Stimulated activated naive B cell treated with anti-CD40 and anti-IgM and Interleukin-4, amounts not matched to agents 10 μg/mL and 1 μg/mL and 100 μg/mL, for 72 hours (primary cell): ENCODE measurements around the gene CD1C.
"Not testable (repeated sequence)": the region's sequence is repeated elsewhere in the genome, so short reads cannot be mapped to it uniquely, and the experiment has no call there.

ENCODE experiments used
- ATAC-seq, 2 donors: fragments of 150-1000 bp; cut with Tn5 transposase; replicated peaks; 2 replicates each; pipeline ENCODE4 v1.10.0; 2021; ENCODE audit warnings: moderate library complexity in 1 of 2
- DNase-seq: peaks from one replicate; pipeline ENCODE4 v3.0.0; 2021
- H3K27ac Mint-ChIP-seq: one replicate; pipeline ENCODE4 v1.8.0; 2022; ENCODE audit warnings: mild to moderate bottlenecking, mixed read lengths
- H3K27me3 Mint-ChIP-seq, 2 donors: one replicate each; pipeline ENCODE4 v1.8.0; 2022; ENCODE audit warnings: mixed read lengths in 2 of 2
- H3K36me3 Mint-ChIP-seq, 2 donors: one replicate each; pipeline ENCODE4 v1.8.0; 2022; ENCODE audit warnings: mixed read lengths in 2 of 2, mild to moderate bottlenecking in 1 of 2
- H3K4me1 Mint-ChIP-seq, 2 donors: one replicate each; pipeline ENCODE4 v1.8.0; 2022; ENCODE audit warnings: mixed read lengths in 2 of 2, mild to moderate bottlenecking in 1 of 2
- H3K4me3 Mint-ChIP-seq, 2 donors: one replicate each; pipeline ENCODE4 v1.8.0; 2022; ENCODE audit warnings: mild to moderate bottlenecking in 2 of 2, mixed read lengths in 2 of 2, moderate library complexity in 1 of 2
- H3K9me3 Mint-ChIP-seq, 2 donors: one replicate each; pipeline ENCODE4 v1.8.0; 2022; ENCODE audit warnings: mixed read lengths in 2 of 2, mild to moderate bottlenecking in 1 of 2

Gene CD1C

GRCh38 chr1:158331481-158332150 lies 41.9 kb downstream of the CD1C start, which contains the start of gene CD1B:
TSS of gene CD1B (minus strand) at chr1:158331531. CDS start at chr1:158331423, 108 bp downstream.
- no peak for ATAC-seq
- Mint-ChIP-seq H3K27ac (no peak within 1 kb of the TSS), H3K9me3 (no peaks in the 10 kb centered on the region), H3K4me3 (no peak within 1 kb of the TSS), H3K4me1 (peaks cover 28% of the 10 kb centered on the region in 2 donors), H3K36me3 (no peaks in the 10 kb centered on the region), H3K27me3 (no peaks in the 10 kb centered on the region)
- no peak for DNase-seq

DNA sequence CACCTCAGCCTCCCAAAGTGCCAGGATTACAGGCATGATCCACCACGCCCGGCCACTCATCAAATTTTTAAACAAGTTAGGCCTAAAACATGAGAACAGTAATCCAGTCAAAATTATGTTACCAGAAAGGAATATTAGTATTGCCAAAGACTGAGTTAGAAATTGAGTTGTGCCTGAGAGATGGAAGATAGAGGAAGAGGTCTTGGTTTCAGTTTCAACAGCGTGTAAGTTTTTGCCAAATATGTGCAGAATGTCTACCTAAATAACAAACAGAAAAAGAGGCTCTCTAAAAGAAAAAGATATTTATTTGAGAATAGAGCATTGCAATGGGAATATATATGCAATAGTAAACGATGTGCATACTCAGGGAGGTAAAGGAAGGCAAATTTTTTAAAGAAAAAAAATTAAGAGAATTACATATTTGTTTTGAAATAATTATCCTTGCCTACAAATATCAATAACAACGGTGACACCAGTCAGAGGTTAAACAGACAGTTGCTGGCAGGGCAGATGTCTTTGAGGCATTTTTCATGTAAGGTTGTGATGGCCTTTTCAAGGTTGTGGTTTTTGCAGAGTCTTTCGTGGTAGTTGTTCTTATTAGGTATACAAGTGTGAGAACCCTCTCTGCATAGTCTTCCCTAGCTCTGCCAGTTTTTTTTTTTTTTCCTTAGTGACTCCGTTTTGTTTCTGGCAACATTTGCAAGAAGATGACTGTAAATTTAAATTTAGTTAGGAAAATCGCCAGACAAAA lies 43.9 kb downstream of the CD1C start:
- peaks cover 5 to 6% of the 10 kb centered on the region in 2 donors for H3K36me3 Mint-ChIP-seq
- H3K27ac Mint-ChIP-seq = no peak overlapping the region
- peaks cover 0 to 3% of the 10 kb centered on the region in 2 donors for H3K9me3 Mint-ChIP-seq
- H3K4me3 Mint-ChIP-seq = no peak overlapping the region
- no peaks in the 10 kb centered on the region for H3K27me3 Mint-ChIP-seq
- peak; percentile 44 to 45 for ATAC-seq
- H3K4me1 Mint-ChIP-seq = peaks cover 18 to 22% of the 10 kb centered on the region in 2 donors
- no peak for DNase-seq

- no peak overlapping the region for H3K4me3 Mint-ChIP-seq
- H3K36me3 Mint-ChIP-seq = peaks cover 6 to 8% of the 10 kb centered on the region in 2 donors
- DNase-seq = no peak
- no peak for ATAC-seq
- H3K4me1 Mint-ChIP-seq = peaks cover 12 to 22% of the 10 kb centered on the region in 2 donors
- peaks cover 0 to 3% of the 10 kb centered on the region in 2 donors for H3K9me3 Mint-ChIP-seq
- no peak overlapping the region for H3K27ac Mint-ChIP-seq
- H3K27me3 Mint-ChIP-seq = no peaks in the 10 kb centered on the region
These were observed 44.9 kb downstream of the CD1C start for GRCh38 chr1:158334526-158335212.

- H3K36me3 Mint-ChIP-seq = peaks cover 6 to 8% of the 10 kb centered on the region in 2 donors
- no peak overlapping the region for H3K27ac Mint-ChIP-seq
- no peak for DNase-seq
- peaks cover 12 to 22% of the 10 kb centered on the region in 2 donors for H3K4me1 Mint-ChIP-seq
- H3K4me3 Mint-ChIP-seq = no peak overlapping the region
- peaks cover under 1 to 3% of the 10 kb centered on the region in 2 donors for H3K9me3 Mint-ChIP-seq
- no peak for ATAC-seq
- H3K27me3 Mint-ChIP-seq = no peaks in the 10 kb centered on the region
These were observed 45.5 kb downstream of the CD1C start for GRCh38 chr1:158335213-158335532.

DNA sequence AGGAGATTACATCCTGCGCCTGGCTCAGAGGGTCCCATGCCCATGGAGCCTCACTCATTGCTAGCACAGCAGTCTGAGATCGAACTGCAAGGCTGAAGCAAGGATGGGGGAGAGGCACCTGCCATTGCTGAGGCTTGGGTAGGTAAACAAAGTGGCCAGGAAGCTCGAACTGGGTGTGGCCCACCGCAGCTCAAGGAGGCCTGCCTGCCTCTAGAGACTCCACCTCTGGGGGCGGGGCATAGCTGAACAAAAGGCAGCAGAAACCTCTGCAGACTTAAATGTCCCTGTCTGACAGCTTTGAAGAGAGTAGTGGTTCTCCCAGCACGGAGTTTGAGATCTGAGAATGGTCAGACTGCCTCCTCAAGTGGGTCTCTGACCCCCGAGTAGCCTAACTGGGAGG lies 46.7 kb downstream of the CD1C start:
- H3K36me3 Mint-ChIP-seq, H3K27ac Mint-ChIP-seq, ATAC-seq, H3K27me3 Mint-ChIP-seq, DNase-seq, H3K9me3 Mint-ChIP-seq, H3K4me3 Mint-ChIP-seq: not testable (repeated sequence)
- peaks cover 12 to 22% of the 10 kb centered on the region in 2 donors for H3K4me1 Mint-ChIP-seq
